Effector memory CD4-positive, alpha-beta T cell (primary cell): ENCODE results near the gene GRAP.
"Not testable (repeated sequence)": the region's sequence is repeated elsewhere in the genome, so short reads cannot be mapped to it uniquely, and the experiment has no call there.

Experiments
- DNase-seq, 3 donors: peaks; one replicate each; pipeline ENCODE4 v3.0.0-alpha.2; 2020
- H3K27ac ChIP-seq: 2 replicates; pipeline ENCODE4 v1.7.0; 2013; ENCODE audit warnings: mild to moderate bottlenecking, low read length, moderate library complexity; ENCODE audit not compliant: insufficient read depth, poor library complexity, severe bottlenecking
- H3K27me3 ChIP-seq: replicated peaks from 2 replicates; pipeline ENCODE4 v1.7.0; 2013; ENCODE audit warnings: mild to moderate bottlenecking, low read length; ENCODE audit not compliant: insufficient read depth, control insufficient read depth, poor library complexity, severe bottlenecking
- H3K36me3 ChIP-seq: 2 replicates; pipeline ENCODE4 v1.7.0; 2013; ENCODE audit warnings: mild to moderate bottlenecking, low read length, moderate library complexity; ENCODE audit not compliant: control insufficient read depth, insufficient read depth
- H3K4me1 ChIP-seq: 2 replicates; pipeline ENCODE4 v1.7.0; 2013; ENCODE audit warnings: low read length, mild to moderate bottlenecking; ENCODE audit not compliant: control insufficient read depth, insufficient read depth, poor library complexity, severe bottlenecking
- H3K4me3 ChIP-seq: 2 replicates; pipeline ENCODE4 v1.7.0; 2013; ENCODE audit warnings: low read length, low read depth, mild to moderate bottlenecking; ENCODE audit not compliant: insufficient read depth, poor library complexity, severe bottlenecking
- H3K9me3 ChIP-seq: 2 replicates; pipeline ENCODE4 v1.7.0; 2013; ENCODE audit warnings: mild to moderate bottlenecking, low read length, moderate library complexity; ENCODE audit not compliant: control insufficient read depth

GRAP gene

DNA sequence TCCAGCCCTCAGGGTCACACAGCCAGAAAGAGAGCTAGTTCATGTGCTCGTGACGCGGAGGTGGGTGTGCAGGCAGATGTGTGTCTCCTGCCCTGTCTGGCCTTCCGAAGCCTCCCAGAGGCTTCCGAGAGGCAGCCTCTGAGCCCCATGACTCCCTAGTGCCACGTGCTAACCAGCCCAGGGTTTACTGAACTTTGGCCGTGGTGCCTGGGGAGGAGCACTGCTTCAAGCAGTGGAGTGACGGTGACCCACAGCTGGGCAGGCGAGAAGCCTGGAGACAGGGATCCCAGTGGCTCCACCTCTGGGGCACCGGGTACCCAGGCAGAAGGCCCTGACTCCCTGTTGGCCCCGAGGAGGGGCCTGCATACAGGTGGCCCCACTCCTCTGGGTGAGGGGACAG lies 18.1 kb downstream of the GRAP start:
- not testable (repeated sequence) for H3K4me3 ChIP-seq, DNase-seq, H3K4me1 ChIP-seq, H3K9me3 ChIP-seq, H3K36me3 ChIP-seq, H3K27ac ChIP-seq, H3K27me3 ChIP-seq

DNA sequence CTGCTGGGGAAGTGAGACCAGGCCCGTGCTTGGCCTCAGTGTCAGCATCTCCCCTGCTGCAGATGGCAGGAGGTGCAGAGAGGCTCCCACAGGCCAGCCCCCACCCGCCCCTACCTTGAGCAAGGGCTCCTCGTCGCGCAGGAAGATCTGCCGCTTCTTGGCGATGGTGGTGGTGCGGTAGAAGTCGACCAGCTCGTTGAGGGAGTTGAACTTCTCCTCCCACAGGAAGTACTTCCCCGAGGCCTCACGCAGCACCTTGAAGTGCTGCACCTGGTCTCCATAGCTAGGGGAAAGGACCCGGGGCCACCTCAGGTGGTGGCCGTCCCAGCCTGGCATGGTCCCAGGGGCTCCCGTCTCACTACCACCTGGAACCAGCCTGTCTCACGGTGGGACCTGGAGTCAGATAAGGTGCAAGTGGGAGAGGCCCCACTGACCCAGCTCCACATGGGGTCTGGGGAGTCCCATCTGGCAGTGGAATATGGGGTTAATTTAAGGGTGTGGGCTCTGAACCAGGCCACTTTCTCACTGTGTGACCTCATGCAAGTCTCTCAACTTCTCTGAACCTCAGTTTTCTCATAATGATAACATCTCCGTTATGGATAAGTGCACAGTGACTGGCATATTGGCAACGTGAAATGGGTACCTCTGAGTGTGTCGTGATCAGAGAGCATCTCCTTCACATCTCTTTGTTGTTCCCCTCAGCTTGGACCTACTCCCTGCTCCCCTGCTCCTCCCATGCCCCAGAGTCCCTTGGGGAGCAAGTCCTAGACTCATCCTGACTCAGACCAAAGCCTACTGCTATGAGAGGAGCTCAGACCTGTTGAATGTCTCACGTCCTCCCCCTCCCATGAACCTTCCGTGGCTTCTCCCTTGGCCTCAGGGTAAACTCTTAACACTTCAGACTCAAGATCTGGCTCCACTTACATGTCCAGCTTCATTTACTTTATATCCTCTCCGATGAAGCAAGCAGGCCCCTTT lies 22.4 kb downstream of the GRAP start:
- Histone ChIP-seq H3K27me3 (no peaks in the 10 kb centered on the region), H3K9me3 (no peaks in the 10 kb centered on the region), H3K4me1 (peaks cover 7% of the 10 kb centered on the region), H3K4me3 (no peak overlapping the region), H3K36me3 (peaks cover 25% of the 10 kb centered on the region), H3K27ac (peak overlapping the region; percentile 45)
- no peak for DNase-seq

DNA sequence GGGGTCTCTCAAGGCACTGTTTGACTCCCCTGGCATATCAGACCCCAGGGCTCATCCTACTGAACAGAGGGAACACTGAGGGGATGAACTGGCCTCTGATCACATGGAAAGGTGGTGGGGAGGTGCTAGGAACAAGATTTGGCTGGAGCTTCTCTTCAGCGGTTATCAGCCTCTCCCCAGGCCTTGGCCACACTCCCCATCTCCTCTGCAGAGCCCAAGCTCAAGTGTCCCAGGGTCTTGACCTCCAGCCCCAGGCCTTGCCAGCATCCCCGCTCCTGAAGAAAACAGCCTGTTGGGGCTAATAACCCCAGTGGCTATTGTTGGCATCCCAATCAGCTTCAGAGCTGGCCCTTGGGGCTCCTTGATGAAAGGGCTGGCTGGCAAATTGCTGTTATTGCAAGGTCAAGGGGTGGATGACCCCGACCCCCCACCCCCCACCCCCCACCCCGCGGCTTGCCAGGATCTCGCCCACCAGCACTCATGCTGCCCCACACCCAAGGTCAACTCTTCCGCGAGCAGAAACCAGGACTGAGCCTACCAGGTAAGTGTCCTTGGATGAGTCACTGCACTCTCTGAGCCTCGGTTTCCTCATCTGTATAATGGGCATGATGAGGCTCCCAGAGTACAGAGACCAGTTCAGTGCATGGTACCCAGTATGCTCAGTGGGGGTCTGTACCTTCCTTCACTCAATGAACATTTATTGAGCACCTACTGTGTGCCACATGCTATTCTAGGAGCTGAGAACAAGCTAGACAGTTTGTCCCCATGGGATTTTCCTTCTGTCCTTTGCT lies 23.4 kb downstream of the GRAP start:
- H3K9me3 ChIP-seq: no peaks in the 10 kb centered on the region
- no peaks in the 10 kb centered on the region for H3K27me3 ChIP-seq
- peaks cover 25% of the 10 kb centered on the region for H3K36me3 ChIP-seq
- H3K27ac ChIP-seq: peak overlapping the region; percentile 21
- peaks cover 7% of the 10 kb centered on the region for H3K4me1 ChIP-seq
- H3K4me3 ChIP-seq: no peak overlapping the region
- DNase-seq: no peak

DNA sequence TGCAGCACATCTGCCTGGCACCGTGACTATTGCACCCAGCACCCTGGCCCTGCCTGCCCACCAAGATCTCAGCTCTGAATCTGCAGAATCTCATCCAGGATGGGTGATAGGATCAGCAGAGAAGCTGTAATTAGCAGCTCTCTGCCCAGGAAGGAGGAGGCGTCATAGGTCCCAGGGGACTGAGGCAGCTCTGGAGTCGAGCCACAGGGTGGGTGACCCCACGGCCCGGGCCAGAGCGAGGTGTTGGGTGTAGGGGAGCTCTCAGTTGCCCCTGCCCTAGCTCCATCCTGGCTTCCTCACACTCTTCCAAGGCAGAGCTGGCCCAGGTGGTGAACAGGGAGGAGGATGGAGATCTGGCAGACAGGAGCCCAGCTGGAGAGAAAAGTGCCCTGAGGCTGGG lies 24.0 kb downstream of the GRAP start:
- no peak for DNase-seq
- peaks cover 7% of the 10 kb centered on the region for H3K4me1 ChIP-seq
- H3K4me3 ChIP-seq: no peak overlapping the region
- peaks cover 25% of the 10 kb centered on the region for H3K36me3 ChIP-seq
- H3K27ac ChIP-seq: no peak overlapping the region
- no peaks in the 10 kb centered on the region for H3K27me3 ChIP-seq
- H3K9me3 ChIP-seq: no peaks in the 10 kb centered on the region

DNA sequence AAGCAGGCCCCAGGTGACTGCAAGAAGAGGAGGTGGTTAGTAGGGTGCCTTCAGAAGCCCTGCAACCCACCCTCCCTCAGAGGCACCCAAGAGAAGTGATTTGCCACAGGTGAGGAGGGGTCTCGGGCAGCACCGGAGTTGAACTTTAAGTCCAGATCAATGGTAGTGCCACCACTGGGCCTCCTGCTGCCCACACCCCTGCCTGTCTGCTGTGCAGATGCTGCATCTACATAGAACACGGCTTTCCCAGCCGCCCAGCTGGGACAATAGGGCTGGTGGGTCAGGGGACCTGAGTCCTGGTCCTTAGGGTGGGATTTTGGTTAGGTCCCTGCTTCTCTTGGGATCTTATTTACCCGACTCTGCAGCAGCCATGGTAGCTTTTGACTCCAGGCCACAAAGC lies 24.6 kb downstream of the GRAP start:
- no peak overlapping the region for H3K4me3 ChIP-seq
- no peaks in the 10 kb centered on the region for H3K27me3 ChIP-seq
- no peak overlapping the region for H3K27ac ChIP-seq
- peaks cover 9% of the 10 kb centered on the region for H3K4me1 ChIP-seq
- no peaks in the 10 kb centered on the region for H3K9me3 ChIP-seq
- DNase-seq: no peak
- peaks cover 25% of the 10 kb centered on the region for H3K36me3 ChIP-seq

DNA sequence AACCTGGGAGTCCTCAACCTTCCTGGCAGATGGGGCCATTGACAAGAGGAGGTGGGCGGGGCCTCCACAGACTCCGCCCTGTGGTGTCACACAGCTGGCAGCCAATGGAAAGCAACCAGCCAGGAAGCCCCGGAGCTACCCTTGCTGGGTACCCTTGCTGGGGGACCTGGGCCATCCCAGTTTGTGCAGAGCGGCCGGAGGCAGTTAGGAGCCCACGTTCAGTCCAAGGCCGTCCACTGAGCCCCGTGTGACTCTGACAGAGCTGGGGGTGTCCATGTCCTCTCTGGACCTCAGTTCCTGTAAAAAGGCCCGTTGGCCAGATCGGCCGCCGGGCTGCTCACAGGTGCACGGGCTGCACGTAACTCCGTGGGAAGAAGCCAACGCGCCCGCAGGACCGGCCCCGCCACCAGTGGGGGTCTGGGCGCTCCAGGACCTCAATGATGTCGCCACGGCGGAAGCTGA lies 25.1 kb downstream of the GRAP start:
- DNase-seq: peak in 1 of 3 donors; percentile 11
- peaks cover 25% of the 10 kb centered on the region for H3K36me3 ChIP-seq
- H3K4me3 ChIP-seq: no peak overlapping the region
- peaks cover 10% of the 10 kb centered on the region for H3K4me1 ChIP-seq
- H3K9me3 ChIP-seq: no peaks in the 10 kb centered on the region
- H3K27me3 ChIP-seq: no peaks in the 10 kb centered on the region
- no peak overlapping the region for H3K27ac ChIP-seq

DNA sequence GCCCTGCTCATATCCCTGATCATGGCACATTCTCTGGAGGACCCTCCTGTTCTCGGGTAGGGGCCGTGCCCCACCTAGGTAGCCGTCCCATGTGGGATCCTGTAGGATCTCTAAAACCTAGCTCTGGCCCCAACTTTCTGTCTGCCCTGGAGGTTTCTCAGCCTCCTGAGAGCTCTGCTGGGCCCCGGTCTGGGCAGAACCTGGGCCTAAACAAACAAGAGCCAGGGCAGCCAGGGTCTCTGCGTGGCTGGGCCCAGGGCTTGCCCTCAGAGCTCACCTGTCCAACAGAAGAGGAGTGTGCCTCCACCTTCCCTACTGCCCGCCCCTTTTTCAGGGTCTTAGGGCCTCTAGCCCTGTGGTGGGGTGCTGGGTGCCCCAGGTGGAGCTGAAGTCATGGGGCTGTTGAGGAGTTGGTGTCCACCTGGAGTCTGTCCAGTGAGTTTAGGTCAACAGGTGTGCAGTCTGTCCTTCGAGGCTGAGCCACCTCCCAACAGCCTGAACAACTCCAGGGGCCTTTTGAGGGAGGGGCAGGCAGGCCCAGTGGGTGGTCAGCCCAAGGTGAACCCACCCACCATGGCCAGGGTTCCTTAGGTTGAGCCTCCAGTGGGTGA lies 25.6 kb downstream of the GRAP start:
- peaks cover 25% of the 10 kb centered on the region for H3K36me3 ChIP-seq
- H3K27me3 ChIP-seq, H3K4me3 ChIP-seq, H3K27ac ChIP-seq, DNase-seq, H3K9me3 ChIP-seq: not testable (repeated sequence)
- peaks cover 10% of the 10 kb centered on the region for H3K4me1 ChIP-seq

DNA sequence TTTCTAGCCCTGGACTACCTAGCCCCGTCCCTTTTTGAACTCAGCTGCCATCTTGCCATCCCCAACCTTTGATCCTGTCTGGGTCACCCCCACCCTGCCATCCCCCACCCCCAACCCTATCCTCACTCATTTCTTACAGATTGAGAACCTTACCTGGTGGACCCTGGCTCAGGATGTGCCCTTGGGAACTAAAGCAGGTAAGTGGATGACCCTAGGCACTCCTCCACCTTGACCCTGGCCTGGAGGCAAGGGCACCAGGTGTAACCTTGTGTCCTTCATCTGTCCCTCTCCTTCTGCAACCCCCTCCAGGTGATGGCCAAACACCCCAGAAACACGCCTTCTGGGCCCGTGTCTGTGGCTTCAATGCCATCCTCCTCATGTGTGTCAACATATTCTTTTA lies 26.7 kb downstream of the GRAP start:
- Histone ChIP-seq H3K27ac (no peak overlapping the region), H3K9me3 (no peaks in the 10 kb centered on the region), H3K27me3 (no peaks in the 10 kb centered on the region), H3K4me3 (no peak overlapping the region), H3K36me3 (peaks cover 25% of the 10 kb centered on the region), H3K4me1 (peaks cover 10% of the 10 kb centered on the region)
- no peak for DNase-seq

DNA sequence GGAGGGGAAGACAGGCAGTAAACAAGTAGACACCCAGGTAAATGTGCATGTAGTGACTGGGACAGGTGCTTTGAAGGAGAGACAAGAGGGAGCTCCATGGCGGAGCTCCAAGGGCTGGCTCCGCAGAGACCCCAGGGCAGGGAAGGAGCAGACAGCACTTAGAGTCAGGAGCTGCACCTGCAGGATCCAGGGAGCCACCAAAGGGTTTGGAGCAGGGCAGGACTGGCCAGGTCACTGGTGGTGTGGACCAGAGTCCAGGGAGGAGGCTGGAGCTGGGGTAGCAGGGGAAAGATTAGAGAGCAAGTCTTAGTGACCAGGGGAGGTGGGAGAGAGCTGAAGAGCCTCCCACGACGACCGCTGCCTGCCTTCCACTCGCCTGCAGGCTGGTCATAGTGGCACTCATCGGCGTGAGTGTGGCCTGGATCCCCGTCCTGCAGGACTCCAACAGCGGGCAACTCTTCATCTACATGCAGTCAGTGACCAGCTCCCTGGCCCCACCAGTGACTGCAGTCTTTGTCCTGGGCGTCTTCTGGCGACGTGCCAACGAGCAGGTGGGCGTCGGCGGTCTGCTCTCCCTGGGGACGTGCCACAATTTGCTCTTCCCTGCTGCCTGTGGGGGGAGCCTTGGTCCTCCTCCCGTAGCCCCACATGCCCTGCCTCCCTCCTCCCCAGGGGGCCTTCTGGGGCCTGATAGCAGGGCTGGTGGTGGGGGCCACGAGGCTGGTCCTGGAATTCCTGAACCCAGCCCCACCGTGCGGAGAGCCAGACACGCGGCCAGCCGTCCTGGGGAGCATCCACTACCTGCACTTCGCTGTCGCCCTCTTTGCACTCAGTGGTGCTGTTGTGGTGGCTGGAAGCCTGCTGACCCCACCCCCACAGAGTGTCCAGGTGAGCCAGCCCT lies 27.5 kb downstream of the GRAP start:
- H3K27ac ChIP-seq: no peak overlapping the region
- H3K9me3 ChIP-seq: no peaks in the 10 kb centered on the region
- peaks cover 25% of the 10 kb centered on the region for H3K36me3 ChIP-seq
- peaks cover 4% of the 10 kb centered on the region for H3K4me1 ChIP-seq
- DNase-seq: no peak
- no peaks in the 10 kb centered on the region for H3K27me3 ChIP-seq
- H3K4me3 ChIP-seq: no peak overlapping the region
